HEK293 (cell line): ENCODE results near the gene KCNH8.

Experiments
- CTCF ChIA-PET: fragments of 350-600 bp; formaldehyde crosslinking; extraction: SDS; loops from one replicate; lab custom pipeline; 2021; ENCODE audit warnings: antibody characterized with exemption; lab: Yijun Ruan, JAX
- POLR2A ChIA-PET: fragments of 300-600 bp; formaldehyde crosslinking; extraction: SDS; loops from one replicate; lab custom pipeline; 2020; ENCODE audit warnings: antibody characterized with exemption, inconsistent platforms; lab: Yijun Ruan, JAX
- H3K27ac ChIP-seq: fragments of 200-500 bp; sonication (Bioruptor generic); 2 replicates; pipeline ENCODE4 v1.5.1; 2014; ENCODE audit warnings: low read depth, low read length, control low read depth, inconsistent platforms; ENCODE audit errors: extremely low read depth
- H3K36me3 ChIP-seq, 2 experiments: fragments of 200-500 bp in 1 of 2; sonication (Bioruptor generic) in 1 of 2; 1 replicate in 1 of 2; 2 replicates in 1 of 2; pipeline ENCODE4 v1.5.1; 2014 to 2017; ENCODE audit warnings: inconsistent platforms in 2 of 2, low read length in 2 of 2; ENCODE audit not compliant: control insufficient read depth in 2 of 2, insufficient read depth in 1 of 2
- H3K4me1 ChIP-seq: fragments of 200-500 bp; sonication (Bioruptor generic); 2 replicates; pipeline ENCODE4 v1.5.1; 2014; ENCODE audit warnings: mild to moderate bottlenecking, low read length, inconsistent platforms; ENCODE audit not compliant: control insufficient read depth, insufficient read depth
- H3K4me3 ChIP-seq: 2 replicates; pipeline ENCODE4 v1.5.1; 2011; ENCODE audit warnings: low read depth, mild to moderate bottlenecking, control low read depth, low read length, moderate library complexity
- H3K9me3 ChIP-seq: fragments of 200-500 bp; sonication (Bioruptor generic); 2 replicates; pipeline ENCODE4 v1.5.1; 2014; ENCODE audit warnings: low read depth, low read length, inconsistent platforms; ENCODE audit not compliant: control insufficient read depth, insufficient read depth
- SP3 ChIP-seq: fragments of 450-650 bp; formaldehyde crosslinking; IDR thresholded peaks from 2 replicates; pipeline ENCODE4 v1.5.1; 2016; ENCODE audit warnings: missing biosample characterization, missing genetic modification characterization
- SP7 ChIP-seq: fragments of 450-650 bp; formaldehyde crosslinking; IDR thresholded peaks from 2 replicates; pipeline ENCODE4 v1.5.1; 2016; ENCODE audit warnings: missing biosample characterization, missing genetic modification characterization
- ZNF112 ChIP-seq: fragments of 450-650 bp; formaldehyde crosslinking; IDR thresholded peaks from 2 replicates; pipeline ENCODE4 v1.5.0; 2017; ENCODE audit warnings: missing biosample characterization, missing genetic modification characterization
- ZNF2 ChIP-seq: fragments of 450-650 bp; formaldehyde crosslinking; IDR thresholded peaks from 2 replicates; pipeline ENCODE4 v1.5.1; 2016; ENCODE audit warnings: missing biosample characterization, missing genetic modification characterization
- ZNF521 ChIP-seq: fragments of 450-650 bp; formaldehyde crosslinking; IDR thresholded peaks from 2 replicates; pipeline ENCODE4 v1.5.1; 2017; ENCODE audit warnings: missing biosample characterization, mild to moderate bottlenecking, missing genetic modification characterization
- ZNF560 ChIP-seq: fragments of 450-650 bp; formaldehyde crosslinking; IDR thresholded peaks from 2 replicates; pipeline ENCODE4 v1.5.1; 2017; ENCODE audit warnings: missing biosample characterization, missing genetic modification characterization, borderline replicate concordance
- ZNF624 ChIP-seq: fragments of 450-650 bp; formaldehyde crosslinking; IDR thresholded peaks from 2 replicates; pipeline ENCODE4 v1.5.1; 2017; ENCODE audit warnings: missing biosample characterization, missing genetic modification characterization
- ZNF654 ChIP-seq: fragments of 450-650 bp; formaldehyde crosslinking; IDR thresholded peaks from 2 replicates; pipeline ENCODE4 v1.5.1; 2016; ENCODE audit warnings: low read depth, missing biosample characterization, missing genetic modification characterization
- ZNF843 ChIP-seq: fragments of 450-650 bp; formaldehyde crosslinking; IDR thresholded peaks from 2 replicates; pipeline ENCODE4 v1.5.1; 2016; ENCODE audit warnings: missing biosample characterization, missing genetic modification characterization
- ZXDB ChIP-seq: fragments of 450-650 bp; formaldehyde crosslinking; IDR thresholded peaks from 2 replicates; pipeline ENCODE4 v1.5.1; 2016; ENCODE audit warnings: missing biosample characterization, missing genetic modification characterization
- TF ChIP-seq, protein P1 (sequence below): fragments of 450-650 bp; formaldehyde crosslinking; IDR thresholded peaks from 2 replicates; pipeline ENCODE4 v1.5.1; 2016; ENCODE audit warnings: missing biosample characterization, missing genetic modification characterization, borderline replicate concordance
- TF ChIP-seq, protein P2 (sequence below): fragments of 450-650 bp; formaldehyde crosslinking; IDR thresholded peaks from 2 replicates; pipeline ENCODE4 v1.5.1; 2016; ENCODE audit warnings: missing biosample characterization, missing genetic modification characterization

KCNH8 gene

GRCh38 chr3:19347671-19348070 lies 199.4 kb downstream of the KCNH8 start:
- Histone ChIP-seq H3K9me3 (no peaks in the 10 kb centered on the region), H3K4me1 (no peaks in the 10 kb centered on the region), H3K27ac (no peak overlapping the region), H3K4me3 (no peak overlapping the region), H3K36me3 (no peaks in the 10 kb centered on the region)
- POLR2A ChIA-PET: no interaction called here
- no peak for TF ChIP-seq ZNF521 (tag by site-specific recombination)
- TF ChIP-seq ZNF560 (tag by site-specific recombination): no peak
- CTCF ChIA-PET: interaction anchor here (0.6 to 2.2 kb wide), 7 partner anchors 22 to 1279 kb away, joined by 3 to 35 read pairs (median 3); no protein-coding TSS in a partner anchor

DNA sequence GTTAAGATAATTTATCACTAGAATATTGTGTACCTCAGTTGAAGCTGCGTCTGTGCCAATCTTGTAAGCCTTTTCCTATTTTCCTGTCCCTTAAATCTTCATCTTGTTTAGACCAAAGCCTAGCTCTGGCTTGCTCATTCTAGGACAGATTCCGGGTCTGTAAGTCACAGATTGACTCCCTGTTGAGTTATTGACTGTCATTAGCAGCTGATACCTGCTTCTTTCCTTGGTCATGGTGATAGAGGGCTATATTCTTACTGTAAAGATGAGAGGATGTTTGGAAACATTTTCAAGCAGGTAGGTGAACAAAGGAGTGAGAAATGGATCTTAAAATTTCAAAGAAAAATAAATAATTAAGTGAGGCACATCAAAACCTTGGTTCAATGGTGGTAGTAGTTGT lies 200.2 kb downstream of the KCNH8 start:
- no peaks in the 10 kb centered on the region for H3K9me3 ChIP-seq
- H3K4me3 ChIP-seq: no peak overlapping the region
- TF ChIP-seq ZNF624 (tag by site-specific recombination) (no peak), ZXDB (tag by site-specific recombination) (no peak), ZNF843 (tag by site-specific recombination) (no peak), SP7 (tag by site-specific recombination) (no peak)
- TF ChIP-seq, protein P1, sequence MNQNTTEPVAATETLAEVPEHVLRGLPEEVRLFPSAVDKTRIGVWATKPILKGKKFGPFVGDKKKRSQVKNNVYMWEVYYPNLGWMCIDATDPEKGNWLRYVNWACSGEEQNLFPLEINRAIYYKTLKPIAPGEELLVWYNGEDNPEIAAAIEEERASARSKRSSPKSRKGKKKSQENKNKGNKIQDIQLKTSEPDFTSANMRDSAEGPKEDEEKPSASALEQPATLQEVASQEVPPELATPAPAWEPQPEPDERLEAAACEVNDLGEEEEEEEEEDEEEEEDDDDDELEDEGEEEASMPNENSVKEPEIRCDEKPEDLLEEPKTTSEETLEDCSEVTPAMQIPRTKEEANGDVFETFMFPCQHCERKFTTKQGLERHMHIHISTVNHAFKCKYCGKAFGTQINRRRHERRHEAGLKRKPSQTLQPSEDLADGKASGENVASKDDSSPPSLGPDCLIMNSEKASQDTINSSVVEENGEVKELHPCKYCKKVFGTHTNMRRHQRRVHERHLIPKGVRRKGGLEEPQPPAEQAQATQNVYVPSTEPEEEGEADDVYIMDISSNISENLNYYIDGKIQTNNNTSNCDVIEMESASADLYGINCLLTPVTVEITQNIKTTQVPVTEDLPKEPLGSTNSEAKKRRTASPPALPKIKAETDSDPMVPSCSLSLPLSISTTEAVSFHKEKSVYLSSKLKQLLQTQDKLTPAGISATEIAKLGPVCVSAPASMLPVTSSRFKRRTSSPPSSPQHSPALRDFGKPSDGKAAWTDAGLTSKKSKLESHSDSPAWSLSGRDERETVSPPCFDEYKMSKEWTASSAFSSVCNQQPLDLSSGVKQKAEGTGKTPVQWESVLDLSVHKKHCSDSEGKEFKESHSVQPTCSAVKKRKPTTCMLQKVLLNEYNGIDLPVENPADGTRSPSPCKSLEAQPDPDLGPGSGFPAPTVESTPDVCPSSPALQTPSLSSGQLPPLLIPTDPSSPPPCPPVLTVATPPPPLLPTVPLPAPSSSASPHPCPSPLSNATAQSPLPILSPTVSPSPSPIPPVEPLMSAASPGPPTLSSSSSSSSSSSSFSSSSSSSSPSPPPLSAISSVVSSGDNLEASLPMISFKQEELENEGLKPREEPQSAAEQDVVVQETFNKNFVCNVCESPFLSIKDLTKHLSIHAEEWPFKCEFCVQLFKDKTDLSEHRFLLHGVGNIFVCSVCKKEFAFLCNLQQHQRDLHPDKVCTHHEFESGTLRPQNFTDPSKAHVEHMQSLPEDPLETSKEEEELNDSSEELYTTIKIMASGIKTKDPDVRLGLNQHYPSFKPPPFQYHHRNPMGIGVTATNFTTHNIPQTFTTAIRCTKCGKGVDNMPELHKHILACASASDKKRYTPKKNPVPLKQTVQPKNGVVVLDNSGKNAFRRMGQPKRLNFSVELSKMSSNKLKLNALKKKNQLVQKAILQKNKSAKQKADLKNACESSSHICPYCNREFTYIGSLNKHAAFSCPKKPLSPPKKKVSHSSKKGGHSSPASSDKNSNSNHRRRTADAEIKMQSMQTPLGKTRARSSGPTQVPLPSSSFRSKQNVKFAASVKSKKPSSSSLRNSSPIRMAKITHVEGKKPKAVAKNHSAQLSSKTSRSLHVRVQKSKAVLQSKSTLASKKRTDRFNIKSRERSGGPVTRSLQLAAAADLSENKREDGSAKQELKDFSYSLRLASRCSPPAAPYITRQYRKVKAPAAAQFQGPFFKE (tag by site-specific recombination): no peak
- TF ChIP-seq, protein P2, sequence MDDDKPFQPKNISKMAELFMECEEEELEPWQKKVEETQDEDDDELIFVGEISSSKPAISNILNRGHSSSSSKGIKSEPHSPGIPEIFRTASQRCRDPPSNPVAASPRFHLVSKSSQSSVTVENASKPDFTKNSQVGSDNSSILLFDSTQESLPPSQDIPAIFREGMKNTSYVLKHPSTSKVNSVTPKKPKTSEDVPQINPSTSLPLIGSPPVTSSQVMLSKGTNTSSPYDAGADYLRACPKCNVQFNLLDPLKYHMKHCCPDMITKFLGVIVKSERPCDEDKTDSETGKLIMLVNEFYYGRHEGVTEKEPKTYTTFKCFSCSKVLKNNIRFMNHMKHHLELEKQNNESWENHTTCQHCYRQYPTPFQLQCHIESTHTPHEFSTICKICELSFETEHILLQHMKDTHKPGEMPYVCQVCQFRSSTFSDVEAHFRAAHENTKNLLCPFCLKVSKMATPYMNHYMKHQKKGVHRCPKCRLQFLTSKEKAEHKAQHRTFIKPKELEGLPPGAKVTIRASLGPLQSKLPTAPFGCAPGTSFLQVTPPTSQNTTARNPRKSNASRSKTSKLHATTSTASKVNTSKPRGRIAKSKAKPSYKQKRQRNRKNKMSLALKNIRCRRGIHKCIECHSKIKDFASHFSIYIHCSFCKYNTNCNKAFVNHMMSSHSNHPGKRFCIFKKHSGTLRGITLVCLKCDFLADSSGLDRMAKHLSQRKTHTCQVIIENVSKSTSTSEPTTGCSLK (tag by site-specific recombination): no peak
- no peak overlapping the region for H3K27ac ChIP-seq
- H3K4me1 ChIP-seq: no peaks in the 10 kb centered on the region
- ChIA-PET CTCF (interaction anchor here (0.9 to 2.2 kb wide), 10 partner anchors 11 to 518 kb away, joined by 3 to 35 read pairs (median 4); no protein-coding TSS in a partner anchor), POLR2A (no interaction called here)
- no peaks in the 10 kb centered on the region for H3K36me3 ChIP-seq

DNA sequence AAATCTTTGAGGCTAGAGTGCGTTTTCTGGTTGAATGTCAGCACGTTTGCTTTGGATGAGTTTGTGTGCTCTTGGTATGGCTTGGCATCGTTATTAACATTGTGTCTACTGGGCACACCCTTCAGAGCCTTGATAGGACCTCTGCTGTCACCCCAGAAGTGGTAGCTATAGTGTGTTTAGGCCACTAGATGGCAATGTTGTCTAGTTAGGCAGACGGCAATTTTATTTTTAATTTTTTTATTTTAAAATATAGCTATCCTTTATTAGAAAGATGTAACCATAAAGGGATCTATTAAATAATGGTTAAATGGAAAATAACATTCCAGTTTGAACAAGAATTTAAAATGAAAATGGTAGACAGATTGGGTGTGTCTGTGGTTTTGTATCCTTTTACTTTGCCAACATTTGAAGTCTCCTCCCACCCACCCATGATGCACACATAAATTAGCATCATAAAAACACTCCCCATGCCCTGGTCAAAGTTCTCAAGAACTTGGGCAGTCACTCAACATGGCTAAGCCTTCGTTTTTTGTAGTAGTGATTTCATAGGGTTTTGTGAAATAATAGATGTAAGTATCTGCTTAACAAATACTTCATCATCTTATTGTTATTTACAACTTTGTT lies 200.7 kb downstream of the KCNH8 start:
- POLR2A ChIA-PET: no interaction called here
- Histone ChIP-seq H3K27ac (no peak overlapping the region), H3K36me3 (no peaks in the 10 kb centered on the region), H3K9me3 (no peaks in the 10 kb centered on the region), H3K4me3 (no peak overlapping the region), H3K4me1 (no peaks in the 10 kb centered on the region)
- CTCF ChIA-PET: interaction anchor here (0.6 to 2.2 kb wide), 11 partner anchors 10 to 517 kb away, joined by 3 to 35 read pairs (median 4); no protein-coding TSS in a partner anchor
- TF ChIP-seq SP3 (tag by site-specific recombination): no peak
- TF ChIP-seq ZNF654 (tag by site-specific recombination): peak; percentile 73
- TF ChIP-seq ZNF112 (tag by site-specific recombination): no peak
- TF ChIP-seq ZNF2: 0 out of 2 replicates have a peak, but pooled peaks have one; percentile 30
